GM21360 (cell line): Measurements from ENCODE around the gene PIRT.

ENCODE experiments used
- ATAC-seq: cut with Tn5 transposase; IDR thresholded peaks from one replicate; pipeline ENCODE4 v1.9.1; 2021; ENCODE audit warnings: mild to moderate bottlenecking, moderate library complexity; ENCODE audit not compliant: unreplicated experiment

Gene PIRT

GRCh38 chr17:10790491-10791401, 47.1 kb downstream of the PIRT start:
- no peak for ATAC-seq

GRCh38 chr17:10789694-10790271, 48.1 kb downstream of the PIRT start:
- ATAC-seq, result no peak

GRCh38 chr17:10787306-10788045, 50.4 kb downstream of the PIRT start:
- no peak for ATAC-seq

GRCh38 chr17:10785295-10785694, 52.6 kb downstream of the PIRT start:
- no peak for ATAC-seq

- ATAC-seq, result no peak
Observed at GRCh38 chr17:10779609-10780008, 58.3 kb downstream of the PIRT start.

GRCh38 chr17:10777890-10778289, 60.0 kb downstream of the PIRT start:
- ATAC-seq, result no peak

GRCh38 chr17:10777131-10777807, 60.6 kb downstream of the PIRT start:
- no peak for ATAC-seq

- no peak for ATAC-seq
Observed at GRCh38 chr17:10776381-10776780, 61.5 kb downstream of the PIRT start.

GRCh38 chr17:10775740-10776356, 62.0 kb downstream of the PIRT start:
- no peak for ATAC-seq

GRCh38 chr17:10775058-10775457, 62.8 kb downstream of the PIRT start:
- ATAC-seq, result no peak

GRCh38 chr17:10773391-10773790, 64.5 kb downstream of the PIRT start:
- ATAC-seq, result no peak
